Retinal pigment epithelial cell (primary cell): ENCODE results near the gene LPA.

Source experiments
- DNase-seq: peaks from one replicate; pipeline ENCODE4 v3.0.0-alpha.2; 2010; ENCODE audit warnings: low read depth
- H3K4me3 ChIP-seq: 2 replicates; pipeline ENCODE4 v1.5.1; 2011; ENCODE audit warnings: mild to moderate bottlenecking, low read length, control low read depth, moderate library complexity
- CTCF ChIP-seq: conservative IDR thresholded peaks from 2 replicates; pipeline ENCODE4 v1.5.1; 2011; ENCODE audit warnings: low read depth, low read length, control low read depth, inconsistent platforms

LPA gene

GRCh38 chr6:160507420-160507819 is 156.7 kb downstream of the LPA start:
- no peak overlapping the region for H3K4me3 ChIP-seq
- TF ChIP-seq CTCF, result no peak
- DNase-seq, result no peak

DNA sequence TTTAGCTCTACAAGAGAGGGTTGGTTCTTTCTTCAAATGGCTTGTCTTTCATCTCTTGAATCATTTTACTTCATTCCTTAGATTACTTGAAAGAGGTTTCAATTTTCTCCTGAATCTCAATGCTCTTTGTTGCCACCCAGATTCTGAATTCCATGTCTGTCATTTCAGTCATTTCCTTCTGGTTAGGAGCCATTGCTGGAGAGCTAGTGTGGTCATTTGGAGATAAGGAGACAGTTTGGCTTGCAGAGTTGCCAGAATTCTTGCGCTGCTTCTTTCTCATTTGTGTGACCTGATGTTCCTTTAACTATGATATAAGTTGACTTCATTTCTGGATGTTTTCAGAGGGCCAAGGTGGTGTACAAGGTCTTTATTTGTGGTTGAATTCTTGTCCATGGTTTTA is 158.1 kb downstream of the LPA start:
- no peak overlapping the region for H3K4me3 ChIP-seq
- TF ChIP-seq CTCF, result no peak
- no peak for DNase-seq

- TF ChIP-seq CTCF, result no peak
- DNase-seq, result no peak
- no peak overlapping the region for H3K4me3 ChIP-seq
Measured at GRCh38 chr6:160500639-160501038, 163.4 kb downstream of the LPA start.

DNA sequence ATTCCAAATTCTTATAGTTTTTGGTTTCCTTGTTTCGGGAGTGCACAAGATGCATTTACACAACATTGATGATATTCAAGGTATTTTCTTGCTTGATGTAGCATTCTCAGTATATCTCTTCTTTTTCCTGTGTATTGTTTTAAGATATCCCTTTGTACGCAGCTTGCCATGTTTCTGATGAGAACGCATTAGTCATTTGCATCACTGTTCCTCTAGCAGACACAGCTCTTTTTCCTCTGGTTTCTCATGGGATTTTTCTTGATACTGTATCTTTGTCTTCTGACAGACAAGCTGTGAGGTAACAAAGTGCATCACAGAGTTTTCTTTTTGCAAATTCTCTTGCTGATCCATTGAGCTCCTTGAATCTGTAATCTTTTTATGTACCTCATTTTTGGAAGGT is 169.5 kb downstream of the LPA start:
- DNase-seq, result no peak
- TF ChIP-seq CTCF, result no peak
- no peak overlapping the region for H3K4me3 ChIP-seq

GRCh38 chr6:160489091-160489490 is 175.0 kb downstream of the LPA start:
- no peak overlapping the region for H3K4me3 ChIP-seq
- no peak for TF ChIP-seq CTCF
- DNase-seq, result no peak

DNA sequence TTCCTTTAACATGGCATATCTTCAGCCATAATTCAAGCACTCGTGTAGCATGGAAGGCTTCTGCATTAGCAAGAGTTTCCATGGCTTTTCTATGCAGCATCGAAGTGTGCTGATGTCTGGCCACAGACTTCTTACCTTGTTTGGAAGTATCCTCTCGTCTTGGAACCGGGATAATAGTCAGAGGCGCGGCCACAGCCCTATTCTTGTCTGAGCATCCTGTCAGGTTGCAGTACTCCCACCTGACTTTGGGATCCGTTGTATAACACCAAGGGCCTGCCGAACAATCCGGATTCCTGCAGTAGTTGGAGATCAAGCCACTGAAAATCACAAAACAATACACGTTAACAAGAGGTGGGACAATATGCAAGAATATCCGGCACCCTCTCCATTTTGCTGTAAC is 177.0 kb downstream of the LPA start:
- no peak overlapping the region for H3K4me3 ChIP-seq
- no peak for DNase-seq
- TF ChIP-seq CTCF, result no peak
